UCSD-AML1 (cell line): ENCODE measurements around the gene CCDC71L.

Source experiments
- DNase-seq: peaks from one replicate; lab custom pipeline; 2025; ENCODE audit not compliant: unreplicated experiment; lab: John Stamatoyannopoulos, UW

The CCDC71L gene

GRCh38 chr7:106626376-106627164 is 34.4 kb downstream of the CCDC71L start:
- no peak for DNase-seq

GRCh38 chr7:106625678-106626301 is 35.2 kb downstream of the CCDC71L start:
- DNase-seq = peak; percentile 4

GRCh38 chr7:106623853-106624252 is 37.1 kb downstream of the CCDC71L start:
- no peak for DNase-seq

GRCh38 chr7:106623315-106623660 is 37.7 kb downstream of the CCDC71L start:
- DNase-seq = no peak

GRCh38 chr7:106622654-106623314 is 38.2 kb downstream of the CCDC71L start:
- DNase-seq = no peak

- DNase-seq = no peak
Observed at GRCh38 chr7:106621393-106622132, 39.4 kb downstream of the CCDC71L start.

- no peak for DNase-seq
Observed at GRCh38 chr7:106620676-106621075, 40.3 kb downstream of the CCDC71L start.

- DNase-seq = no peak
Observed at GRCh38 chr7:106620034-106620433, 40.9 kb downstream of the CCDC71L start.

- no peak for DNase-seq
Observed at GRCh38 chr7:106619213-106619612, 41.7 kb downstream of the CCDC71L start.

GRCh38 chr7:106618480-106618879 is 42.5 kb downstream of the CCDC71L start:
- no peak for DNase-seq

- DNase-seq = no peak
Observed at GRCh38 chr7:106617860-106618259, 43.1 kb downstream of the CCDC71L start.

- no peak for DNase-seq
Observed at GRCh38 chr7:106616708-106617051, 44.3 kb downstream of the CCDC71L start.

GRCh38 chr7:106615808-106616707 is 44.9 kb downstream of the CCDC71L start:
- DNase-seq = no peak

GRCh38 chr7:106614751-106615150 is 46.2 kb downstream of the CCDC71L start:
- DNase-seq = no peak

- DNase-seq = no peak
Observed at GRCh38 chr7:106613848-106614560, 47.0 kb downstream of the CCDC71L start.

- DNase-seq = no peak
Observed at GRCh38 chr7:106613279-106613678, 47.7 kb downstream of the CCDC71L start.

- no peak for DNase-seq
Observed at GRCh38 chr7:106612432-106612831, 48.5 kb downstream of the CCDC71L start.

- DNase-seq = no peak
Observed at GRCh38 chr7:106611911-106612310, 49.0 kb downstream of the CCDC71L start.

GRCh38 chr7:106610996-106611886 is 49.7 kb downstream of the CCDC71L start:
- no peak for DNase-seq
